Fibroblast of pulmonary artery (primary cell): ENCODE data around the gene HSD3B1.

Experiments
- DNase-seq: peaks from one replicate; pipeline ENCODE4 v3.0.0-alpha.2; 2010; ENCODE audit warnings: low read depth
- H3K4me3 ChIP-seq: replicated peaks from 2 replicates; pipeline ENCODE4 v1.5.1; 2011; ENCODE audit warnings: low read depth, mild to moderate bottlenecking, control low read depth, low read length, moderate library complexity
- CTCF ChIP-seq: IDR thresholded peaks from 2 replicates; pipeline ENCODE4 v1.5.1; 2011; ENCODE audit warnings: mild to moderate bottlenecking, control low read depth, low read length, inconsistent platforms; ENCODE audit errors: missing control alignments

Gene HSD3B1

DNA sequence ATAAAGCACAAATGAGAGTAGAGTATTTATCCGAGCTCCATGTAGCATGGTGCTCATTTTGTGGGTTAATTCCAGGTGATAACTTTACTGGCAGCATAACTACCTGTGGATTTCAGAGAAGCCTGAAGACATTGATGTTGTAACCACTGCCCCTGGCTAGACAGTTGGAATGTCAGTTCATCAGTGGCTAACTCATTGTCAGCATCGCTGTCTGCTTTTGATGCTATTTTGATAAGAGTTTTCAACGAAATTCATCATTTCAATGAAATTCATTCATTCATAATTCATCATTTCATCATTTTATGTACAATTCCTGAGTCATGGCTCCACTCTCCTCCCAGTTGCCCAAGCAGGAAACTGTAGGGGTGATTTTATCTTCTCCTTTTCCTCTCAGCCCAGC, 34.4 kb downstream of the HSD3B1 start:
- no peak overlapping the region for H3K4me3 ChIP-seq
- no peak for TF ChIP-seq CTCF
- DNase-seq: no peak

- no peak for TF ChIP-seq CTCF
- H3K4me3 ChIP-seq: no peak overlapping the region
- peak; percentile 62 for DNase-seq
Observed at GRCh38 chr1:119542492-119542946, 35.5 kb downstream of the HSD3B1 start.

DNA sequence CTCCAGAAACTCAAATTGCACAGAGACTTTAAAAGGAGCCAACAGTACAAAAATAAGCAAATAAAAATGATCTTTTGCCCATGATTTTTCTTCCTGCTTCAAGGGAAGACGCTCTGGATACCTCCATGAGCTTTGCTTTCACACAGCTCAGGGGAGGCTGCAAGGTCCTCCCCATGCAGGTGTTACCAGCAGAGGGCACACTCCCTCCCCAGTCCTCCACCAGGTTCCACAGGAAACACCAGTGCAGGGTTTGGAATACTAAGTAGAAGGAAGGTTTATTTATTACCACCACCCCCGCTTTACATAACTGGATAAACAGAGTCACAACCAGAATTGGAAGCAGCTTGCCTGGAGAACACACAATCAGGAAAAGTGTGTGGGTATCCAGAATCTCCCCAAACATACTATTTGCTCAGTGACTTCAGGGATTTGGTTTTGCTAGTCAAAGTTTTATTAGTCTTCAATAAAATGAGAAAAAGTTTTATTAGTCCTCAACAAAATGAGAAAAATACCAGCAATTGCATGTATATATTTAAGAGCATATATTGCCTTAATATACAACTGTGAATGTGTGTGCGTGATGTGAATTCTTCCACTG, 37.3 kb downstream of the HSD3B1 start:
- no peak overlapping the region for H3K4me3 ChIP-seq
- TF ChIP-seq CTCF: peak; percentile 40
- DNase-seq: no peak

DNA sequence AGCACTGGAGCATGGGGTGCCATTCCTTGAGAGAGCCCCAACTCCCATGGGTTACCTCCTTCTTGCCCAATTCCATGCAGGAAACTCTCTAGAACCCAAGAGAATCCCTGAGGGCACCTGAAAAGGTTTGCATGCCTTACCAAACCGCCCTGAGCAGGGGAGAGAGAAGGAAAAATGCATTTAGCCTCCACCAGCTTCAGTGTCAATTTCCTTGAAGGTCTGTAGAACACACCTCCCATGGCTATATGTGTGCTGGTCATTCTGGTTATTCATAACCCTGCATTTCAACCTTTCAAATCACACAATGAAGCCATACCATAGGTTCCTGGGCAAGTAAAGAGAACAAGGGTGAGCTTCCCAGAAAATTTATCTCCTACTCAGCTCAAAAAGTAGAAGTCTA, 39.6 kb downstream of the HSD3B1 start:
- no peak for DNase-seq
- H3K4me3 ChIP-seq: no peak overlapping the region
- no peak for TF ChIP-seq CTCF

GRCh38 chr1:119547306-119547705, 40.3 kb downstream of the HSD3B1 start:
- TF ChIP-seq CTCF: no peak
- DNase-seq: no peak
- no peak overlapping the region for H3K4me3 ChIP-seq

GRCh38 chr1:119547805-119548204, 40.8 kb downstream of the HSD3B1 start:
- no peak for DNase-seq
- H3K4me3 ChIP-seq: no peak overlapping the region
- no peak for TF ChIP-seq CTCF

DNA sequence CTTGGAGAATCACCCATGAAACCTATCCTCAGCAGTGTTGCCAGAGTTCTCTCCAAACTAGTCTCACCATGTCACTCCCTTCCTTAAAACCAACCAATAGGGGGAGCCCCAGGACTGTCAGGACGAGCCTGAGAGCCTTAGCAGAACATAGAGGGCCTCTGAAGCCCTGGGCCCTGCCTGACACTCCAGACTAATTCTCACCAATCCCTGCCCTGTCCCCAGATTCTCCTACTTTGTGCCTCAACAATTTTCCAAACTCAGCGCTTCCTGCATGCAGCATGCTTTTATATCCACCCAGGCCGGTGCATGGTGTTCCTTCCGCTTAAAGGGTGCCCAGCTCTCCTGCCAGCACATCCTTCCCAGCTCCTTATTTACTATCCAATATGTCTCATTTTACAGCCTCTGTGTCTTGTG, 42.7 kb downstream of the HSD3B1 start:
- no peak overlapping the region for H3K4me3 ChIP-seq
- peak; percentile 66 for TF ChIP-seq CTCF
- peak; percentile 83 for DNase-seq
